G401.6 (cell line): Measurements from ENCODE around the gene PDZD2.
"Not testable (repeated sequence)": the region's sequence is repeated elsewhere in the genome, so short reads cannot be mapped to it uniquely, and the experiment has no call there.

Experiments used
- FAIRE-seq: peaks from 2 replicates; lab custom pipeline; 2012; peaks lifted over from hg19 to GRCh38; lab: Jason Lieb, UNC

Gene PDZD2

GRCh38 chr5:31736127-31736526 is 97.2 kb downstream of the PDZD2 start:
- FAIRE-seq = no peak

DNA sequence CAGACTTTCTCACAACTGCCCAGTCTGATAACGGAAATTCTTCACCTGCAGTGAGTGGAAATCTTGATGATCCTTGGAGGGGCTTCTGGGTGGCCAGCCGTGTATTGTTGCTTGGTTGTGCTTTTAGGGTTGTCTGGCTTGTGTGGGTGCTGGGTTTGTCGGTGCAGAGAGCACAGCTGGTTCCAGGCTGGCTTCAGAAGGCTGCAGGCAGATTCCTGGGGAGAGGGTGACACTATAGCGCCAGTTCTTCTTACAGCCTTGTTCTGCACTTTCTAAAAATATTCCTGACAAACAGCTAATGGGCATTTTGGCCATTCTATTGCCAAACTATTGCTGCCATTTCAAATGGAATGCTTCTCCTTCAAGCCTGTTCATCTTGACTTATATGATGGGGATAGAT is 99.3 kb downstream of the PDZD2 start:
- FAIRE-seq = no peak

DNA sequence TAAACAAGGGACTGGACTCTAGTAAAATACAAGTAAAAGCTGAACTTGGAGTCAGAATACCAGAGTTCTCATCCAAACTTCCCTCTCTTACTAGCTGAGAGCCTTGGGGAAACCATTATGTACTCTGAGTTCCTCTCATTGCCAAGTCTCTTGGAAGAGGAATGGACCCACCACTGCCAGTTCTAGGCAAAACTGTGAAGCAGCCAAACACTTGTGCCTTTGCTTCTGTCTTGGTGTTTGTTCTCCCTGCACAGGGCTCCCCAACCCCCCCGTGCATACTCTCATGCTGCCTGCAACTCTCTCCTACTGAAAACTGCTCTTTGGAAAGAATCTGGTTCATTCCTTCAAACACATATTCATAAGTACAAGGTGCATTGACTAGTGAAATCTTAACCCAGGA is 102.6 kb downstream of the PDZD2 start:
- FAIRE-seq = no peak

DNA sequence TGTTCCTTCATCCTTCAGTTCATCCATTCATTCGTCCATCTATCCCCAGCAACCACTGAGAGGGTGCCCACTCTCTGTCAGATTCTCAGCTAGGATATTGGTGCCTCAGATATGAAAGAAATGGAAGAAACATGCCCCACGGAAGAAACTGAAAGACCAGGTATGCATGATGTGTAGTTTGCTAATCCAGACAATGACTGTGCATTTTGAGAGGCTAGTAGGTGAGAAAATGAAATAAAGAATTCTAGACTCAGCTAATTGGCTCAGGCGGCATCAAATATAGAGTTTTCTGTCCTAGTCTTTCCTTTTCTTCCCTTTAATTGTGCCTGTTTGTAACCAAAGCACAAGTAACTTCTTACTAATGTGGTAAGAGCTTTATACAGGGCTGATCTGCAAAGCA is 104.7 kb downstream of the PDZD2 start:
- FAIRE-seq = no peak

- FAIRE-seq = no peak
Measured at GRCh38 chr5:31748458-31749172, 109.7 kb downstream of the PDZD2 start.

GRCh38 chr5:31750215-31750614 is 111.3 kb downstream of the PDZD2 start:
- FAIRE-seq = no peak

DNA sequence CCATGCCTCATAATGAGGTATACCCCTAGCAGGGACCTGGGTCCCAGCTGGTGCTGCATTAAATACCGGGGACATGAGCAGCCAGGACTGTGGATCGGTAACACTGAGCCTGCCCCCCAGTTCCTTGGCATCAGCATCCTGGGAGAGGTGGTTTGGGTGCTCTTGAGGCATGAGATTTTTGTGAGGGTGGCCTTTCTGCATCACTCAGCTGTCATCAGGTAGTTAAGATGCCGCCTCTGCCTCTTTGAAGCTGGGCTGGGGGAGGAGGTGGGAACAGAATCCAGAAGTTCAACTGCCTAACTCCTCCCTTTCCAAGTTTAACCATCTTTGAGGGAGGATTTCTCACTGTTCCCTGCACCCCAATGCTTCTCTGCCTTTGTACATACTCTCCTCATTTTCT is 112.7 kb downstream of the PDZD2 start:
- no peak for FAIRE-seq

GRCh38 chr5:31753700-31754357 is 114.9 kb downstream of the PDZD2 start:
- FAIRE-seq = no peak

GRCh38 chr5:31754358-31754704 is 115.4 kb downstream of the PDZD2 start:
- FAIRE-seq = no peak

GRCh38 chr5:31754741-31755675 is 116.1 kb downstream of the PDZD2 start:
- FAIRE-seq = no peak

GRCh38 chr5:31755676-31756230 is 116.8 kb downstream of the PDZD2 start:
- no peak for FAIRE-seq

DNA sequence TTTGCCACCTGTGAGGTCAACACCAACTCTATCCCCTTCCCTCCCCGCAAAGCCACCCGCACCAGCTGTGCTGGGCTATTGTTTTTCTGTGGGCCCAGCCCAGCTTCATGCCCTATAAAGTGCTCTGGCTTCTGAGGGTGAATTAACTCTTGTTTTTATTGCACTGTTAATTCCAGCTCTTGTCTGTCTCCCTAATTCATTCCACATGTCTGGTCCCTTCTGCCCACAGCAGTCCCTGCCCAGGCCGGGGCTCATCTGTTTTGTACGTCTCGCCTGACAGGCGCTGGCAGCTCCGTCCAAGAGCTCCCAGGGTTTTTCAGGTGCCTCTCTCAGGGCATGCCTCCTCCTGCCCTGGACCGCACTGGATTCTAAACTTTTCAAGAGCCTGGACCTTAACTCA is 118.9 kb downstream of the PDZD2 start:
- no peak for FAIRE-seq

DNA sequence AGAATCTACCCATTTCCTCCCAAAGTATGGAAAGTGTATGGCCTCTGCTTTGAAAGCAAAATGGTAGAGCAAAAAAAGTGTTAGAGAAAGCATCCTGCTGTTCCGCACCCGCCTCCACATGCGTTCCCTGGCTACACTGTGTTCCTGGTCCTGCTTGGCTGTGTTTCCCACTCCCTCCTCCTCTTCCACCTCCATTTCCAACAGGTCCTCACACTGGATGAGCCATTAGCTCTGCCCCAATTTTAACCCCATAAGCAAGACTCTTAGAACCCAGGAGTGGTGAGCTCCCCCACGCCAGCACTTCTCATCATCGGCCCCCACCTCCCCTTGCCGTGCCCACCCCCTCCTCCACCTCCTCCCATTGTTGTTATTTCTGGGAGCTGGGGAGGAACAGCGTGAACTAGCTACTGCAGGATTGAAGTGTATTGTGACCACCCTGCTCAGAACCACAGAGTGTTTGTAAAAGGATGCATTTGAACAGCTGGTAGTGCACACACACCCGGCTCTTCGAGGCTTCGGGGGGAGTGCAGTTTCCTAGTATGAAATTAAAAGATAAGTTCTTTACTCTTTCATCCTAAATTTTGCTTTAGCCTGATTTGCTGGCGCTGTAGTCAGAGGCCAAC is 120.0 kb downstream of the PDZD2 start:
- FAIRE-seq = no peak

- no peak for FAIRE-seq
Measured at GRCh38 chr5:31759925-31760324, 121.0 kb downstream of the PDZD2 start.

- FAIRE-seq = no peak
Measured at GRCh38 chr5:31761877-31762276, 122.9 kb downstream of the PDZD2 start.

- FAIRE-seq = no peak
Measured at GRCh38 chr5:31763424-31763823, 124.5 kb downstream of the PDZD2 start.

GRCh38 chr5:31764687-31765086 is 125.8 kb downstream of the PDZD2 start:
- FAIRE-seq = not testable (repeated sequence)

GRCh38 chr5:31767335-31768031 is 128.6 kb downstream of the PDZD2 start:
- no peak for FAIRE-seq

DNA sequence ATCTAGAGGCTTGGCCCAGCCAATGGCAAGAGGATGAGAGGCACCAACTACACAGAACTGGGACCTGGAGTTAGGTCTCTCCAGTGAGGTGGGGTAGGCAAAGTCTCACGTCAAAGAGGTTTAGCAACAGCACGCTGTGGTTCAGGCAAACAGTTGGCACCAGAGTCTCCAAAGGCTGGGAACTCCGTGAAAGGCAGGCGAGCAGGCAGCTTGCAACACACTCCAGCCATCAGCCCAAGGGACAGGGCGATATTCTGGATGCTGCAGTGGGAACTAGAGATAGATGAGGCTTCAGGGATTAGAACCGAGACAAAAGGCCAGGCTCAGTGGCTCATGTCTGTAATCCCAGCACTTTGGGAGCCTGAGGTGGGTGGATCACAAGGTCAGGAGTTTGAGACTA is 129.1 kb downstream of the PDZD2 start:
- no peak for FAIRE-seq

DNA sequence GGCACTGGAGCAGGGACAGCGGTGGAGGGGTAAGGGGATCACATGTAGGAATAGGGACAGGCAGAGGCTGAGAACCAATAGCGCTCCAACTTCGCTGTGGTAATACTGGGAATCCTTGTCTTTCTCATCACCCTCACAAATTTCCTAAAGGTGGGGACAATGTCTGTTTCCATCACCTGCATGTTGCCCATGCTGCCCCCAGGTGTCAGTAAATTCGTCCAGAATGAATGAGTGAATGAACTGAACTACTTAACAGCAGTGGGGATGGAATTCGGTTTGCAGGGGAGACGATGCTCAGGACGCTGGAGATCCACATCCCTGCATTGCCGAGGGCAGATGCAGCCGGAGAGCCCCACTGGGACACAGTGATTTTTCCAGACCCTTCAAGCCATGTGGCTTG is 129.9 kb downstream of the PDZD2 start:
- FAIRE-seq = no peak

GRCh38 chr5:31769530-31769929 is 130.6 kb downstream of the PDZD2 start:
- FAIRE-seq = no peak
